HG03520 (cell line): Measurements from ENCODE around the gene FRMD1.

ENCODE experiments used
- ATAC-seq: cut with Tn5 transposase; IDR thresholded peaks from one replicate; pipeline ENCODE4 v1.9.1; 2021; ENCODE audit warnings: mild to moderate bottlenecking, moderate library complexity; ENCODE audit not compliant: unreplicated experiment

FRMD1 gene

DNA sequence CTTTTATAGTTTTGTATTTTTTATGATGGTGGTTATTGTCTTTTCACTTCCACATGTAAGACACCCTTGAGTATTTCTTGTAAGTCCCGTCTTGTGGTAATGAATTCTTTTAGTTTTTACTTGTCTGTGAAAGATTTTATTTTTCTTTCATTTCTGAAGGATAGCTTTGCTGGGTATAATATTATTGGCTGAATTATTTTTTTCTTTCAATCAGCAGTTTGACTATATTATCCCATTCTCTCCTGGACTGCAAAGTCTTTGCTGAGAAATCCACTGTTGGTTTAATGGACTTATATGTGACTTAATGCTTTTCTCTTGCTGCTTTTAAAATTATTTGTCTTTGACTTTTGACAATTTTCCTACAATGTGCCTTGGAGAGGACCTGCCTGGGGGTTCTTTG lies 67.7 kb downstream of the FRMD1 start:
- ATAC-seq: no peak

DNA sequence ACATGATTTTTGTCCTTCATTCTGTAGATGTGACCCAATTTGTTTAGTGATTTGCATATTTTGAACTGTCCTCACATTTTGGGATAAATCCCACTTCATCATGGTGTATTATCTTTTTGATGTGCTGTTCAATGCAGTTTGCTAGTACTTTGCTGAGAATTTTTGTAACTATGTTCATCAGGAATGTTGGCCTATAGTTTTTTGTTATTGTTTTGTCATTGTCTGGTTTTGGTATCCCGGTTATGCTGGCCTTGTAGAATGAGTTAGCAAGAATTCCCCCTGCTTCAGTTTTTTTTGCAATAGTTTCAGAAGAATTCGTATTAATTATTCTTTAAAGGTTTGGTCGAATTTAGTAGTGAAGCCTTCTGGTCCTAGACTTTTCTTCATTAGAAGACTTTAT lies 69.7 kb downstream of the FRMD1 start:
- ATAC-seq: no peak

- ATAC-seq: no peak
Measured at GRCh38 chr6:168007592-168008338, 71.2 kb downstream of the FRMD1 start.

DNA sequence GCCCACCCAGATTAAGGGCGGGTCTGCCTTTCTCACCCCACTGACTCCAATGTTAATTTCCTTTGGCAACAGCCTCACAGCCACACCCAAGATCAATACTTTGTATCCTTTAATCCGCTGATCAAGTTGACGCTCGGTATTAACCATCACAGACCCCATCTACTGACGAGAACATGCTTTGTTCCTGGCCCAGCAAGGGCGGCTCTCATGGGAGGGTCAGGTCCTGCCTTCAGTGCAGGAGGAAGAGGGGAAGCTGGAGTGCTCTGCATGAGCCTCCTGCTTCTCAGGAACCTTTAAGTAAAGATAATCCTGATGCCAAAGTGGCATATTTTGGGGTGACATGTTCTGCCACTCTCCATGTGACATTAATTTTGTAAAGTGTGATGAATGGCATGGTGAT lies 73.2 kb downstream of the FRMD1 start:
- no peak for ATAC-seq

DNA sequence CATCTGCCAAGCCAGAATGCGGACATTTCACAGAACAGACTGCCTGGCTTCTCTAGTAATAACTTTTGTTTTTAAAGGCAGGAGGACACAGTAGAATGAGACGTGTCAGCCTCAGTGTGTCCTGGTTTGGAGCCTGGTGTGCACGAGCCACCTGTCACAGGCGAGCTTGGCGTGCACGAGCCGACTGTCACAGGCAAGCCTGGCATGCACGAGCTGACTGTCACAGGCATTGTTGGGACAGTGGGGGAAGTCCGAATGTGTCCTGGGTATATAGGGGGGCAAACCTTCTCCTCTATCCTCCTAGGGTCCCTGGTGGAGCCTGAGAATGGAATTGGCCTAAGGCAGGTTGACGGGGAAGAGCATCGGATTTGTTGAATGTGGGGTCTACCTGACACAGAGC lies 74.1 kb downstream of the FRMD1 start:
- ATAC-seq: no peak

- no peak for ATAC-seq
Measured at GRCh38 chr6:168004023-168004422, 75.0 kb downstream of the FRMD1 start.
